Hepatocyte (in vitro differentiated cells): ENCODE data around the gene ACTA2. TPM values are rescaled to one million over a fixed set of nuclear protein-coding genes. Genes with fewer than 3 reads are reported as not detected.

Experiments
- DNase-seq: peaks from one replicate; pipeline ENCODE4 v3.0.0-alpha.2; 2016; ENCODE audit warnings: low spot score
- H2AFZ ChIP-seq: fragments of 200-600 bp; sonication (generic); 2 replicates; pipeline ENCODE4 v1.6.0; 2016; ENCODE audit warnings: antibody characterized with exemption, mild to moderate bottlenecking
- H3K27ac ChIP-seq: fragments of 200-600 bp; sonication (generic); 2 replicates; pipeline ENCODE4 v1.5.1; 2016; ENCODE audit warnings: mild to moderate bottlenecking
- H3K27me3 ChIP-seq: fragments of 200-600 bp; sonication (generic); 2 replicates; pipeline ENCODE4 v1.6.1; 2016
- H3K36me3 ChIP-seq: fragments of 200-600 bp; sonication (generic); replicated peaks from 2 replicates; pipeline ENCODE4 v1.5.1; 2016; ENCODE audit warnings: low read depth; ENCODE audit not compliant: insufficient read depth
- H3K4me1 ChIP-seq: fragments of 200-600 bp; sonication (generic); 2 replicates; pipeline ENCODE4 v1.5.1; 2016; ENCODE audit warnings: mild to moderate bottlenecking, moderate library complexity; ENCODE audit not compliant: insufficient read depth
- H3K4me2 ChIP-seq: fragments of 200-600 bp; sonication (generic); 2 replicates; pipeline ENCODE4 v1.6.0; 2016
- H3K4me3 ChIP-seq: fragments of 200-600 bp; sonication (generic); 2 replicates; pipeline ENCODE4 v1.5.1; 2016; ENCODE audit warnings: mild to moderate bottlenecking
- H3K79me2 ChIP-seq: fragments of 200-600 bp; sonication (generic); 2 replicates; pipeline ENCODE4 v1.6.0; 2017; ENCODE audit warnings: mild to moderate bottlenecking
- H3K9me2 ChIP-seq: fragments of 200-600 bp; sonication (generic); replicated peaks from 2 replicates; pipeline ENCODE4 v1.6.0; 2017; ENCODE audit warnings: mild to moderate bottlenecking; ENCODE audit not compliant: insufficient read depth
- H3K9me3 ChIP-seq: fragments of 200-600 bp; sonication (generic); 2 replicates; pipeline ENCODE4 v1.5.1; 2016; ENCODE audit warnings: low read depth, mild to moderate bottlenecking
- H4K20me1 ChIP-seq: fragments of 200-600 bp; sonication (generic); 2 replicates; pipeline ENCODE4 v1.6.0; 2016; ENCODE audit warnings: mild to moderate bottlenecking; ENCODE audit not compliant: insufficient read depth, poor library complexity, severe bottlenecking
- EZH2 ChIP-seq: fragments of 200-600 bp; sonication (generic); IDR thresholded peaks from 2 replicates; pipeline ENCODE4 v1.6.1; 2016; ENCODE audit warnings: antibody characterized with exemption, mild to moderate bottlenecking, borderline replicate concordance
- EZH2phosphoT487 ChIP-seq: fragments of 200-600 bp; sonication (generic); IDR thresholded peaks from one replicate; pipeline ENCODE4 v1.6.1; 2018; ENCODE audit warnings: antibody characterized with exemption, mild to moderate bottlenecking, low read depth, moderate library complexity; ENCODE audit not compliant: unreplicated experiment, severe bottlenecking
- WGBS: methylation state at CpG from one replicate; pipeline ENCODE4 v1.1.6; 2016; ENCODE audit warnings: low lambda C conversion rate; ENCODE audit errors: missing lambda C conversion rate; 5-methylcytosine and 5-hydroxymethylcytosine counted together
- polyA plus RNA-seq: library from polyadenylated mRNA; unstranded; fragments of >200 nt; fragmentation: Nextera tagmentation; extraction: Ambion mirVana; gene quantifications from 2 replicates; pipeline ENCODE4 v1.2.1, GENCODE V29; 2016
- total RNA-seq: library from RNA; depleted of rRNA; stranded (reverse); fragments of >200 nt; gene quantifications from 2 replicates; pipeline ENCODE4 v1.2.3, GENCODE V29; 2014
- TF ChIP-seq, protein P1 (sequence below): fragments of 200-600 bp; sonication (generic); IDR thresholded peaks from 2 replicates; pipeline ENCODE4 v1.5.1; 2016; ENCODE audit warnings: antibody characterized with exemption, mild to moderate bottlenecking; ENCODE audit not compliant: poor library complexity

ACTA2 gene
- total and polyA plus RNA-seq, 2 experiments from 2014 or later = 207 to 218 TPM

DNA sequence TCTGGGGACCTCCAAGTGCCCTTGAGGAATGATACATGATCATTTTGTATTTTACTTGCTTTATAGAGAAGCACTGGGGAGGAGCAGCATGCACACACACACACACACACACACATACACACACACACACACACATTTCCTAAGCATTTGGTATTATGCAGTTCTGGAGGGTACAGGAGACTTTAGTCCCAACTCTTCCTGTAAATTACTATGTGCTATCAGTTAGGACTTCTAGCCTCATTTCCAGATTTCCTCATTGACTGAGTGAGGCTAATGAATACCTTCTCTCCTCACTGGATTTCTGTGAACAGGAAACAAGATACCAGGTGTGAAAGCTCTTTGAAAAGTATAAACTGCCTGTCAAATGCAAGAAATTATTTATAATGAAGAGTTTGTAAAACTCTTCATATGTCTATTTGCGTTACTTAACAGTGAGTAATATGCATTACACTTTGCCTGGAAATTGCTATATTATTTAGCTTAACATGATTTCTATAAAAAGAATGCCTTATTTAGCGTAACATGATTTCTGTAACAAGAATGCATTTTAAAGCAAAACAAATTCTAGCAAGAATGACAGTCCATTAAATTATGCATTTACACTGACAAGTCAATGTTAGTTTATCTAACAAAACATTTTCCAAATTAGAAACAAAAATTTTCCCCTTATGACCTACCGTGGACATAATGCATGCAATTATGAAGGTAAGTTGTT is 34.2 kb downstream of the ACTA2 start:
- H3K79me2 ChIP-seq = no peaks in the 10 kb centered on the region
- H3K27ac ChIP-seq = no peak overlapping the region
- no peaks in the 10 kb centered on the region for H4K20me1 ChIP-seq
- no peaks in the 10 kb centered on the region for H3K9me2 ChIP-seq
- H3K4me2 ChIP-seq = no peak overlapping the region
- no peaks in the 10 kb centered on the region for H3K9me3 ChIP-seq
- DNase-seq = no peak
- no peak for TF ChIP-seq EZH2
- TF ChIP-seq, protein P1, sequence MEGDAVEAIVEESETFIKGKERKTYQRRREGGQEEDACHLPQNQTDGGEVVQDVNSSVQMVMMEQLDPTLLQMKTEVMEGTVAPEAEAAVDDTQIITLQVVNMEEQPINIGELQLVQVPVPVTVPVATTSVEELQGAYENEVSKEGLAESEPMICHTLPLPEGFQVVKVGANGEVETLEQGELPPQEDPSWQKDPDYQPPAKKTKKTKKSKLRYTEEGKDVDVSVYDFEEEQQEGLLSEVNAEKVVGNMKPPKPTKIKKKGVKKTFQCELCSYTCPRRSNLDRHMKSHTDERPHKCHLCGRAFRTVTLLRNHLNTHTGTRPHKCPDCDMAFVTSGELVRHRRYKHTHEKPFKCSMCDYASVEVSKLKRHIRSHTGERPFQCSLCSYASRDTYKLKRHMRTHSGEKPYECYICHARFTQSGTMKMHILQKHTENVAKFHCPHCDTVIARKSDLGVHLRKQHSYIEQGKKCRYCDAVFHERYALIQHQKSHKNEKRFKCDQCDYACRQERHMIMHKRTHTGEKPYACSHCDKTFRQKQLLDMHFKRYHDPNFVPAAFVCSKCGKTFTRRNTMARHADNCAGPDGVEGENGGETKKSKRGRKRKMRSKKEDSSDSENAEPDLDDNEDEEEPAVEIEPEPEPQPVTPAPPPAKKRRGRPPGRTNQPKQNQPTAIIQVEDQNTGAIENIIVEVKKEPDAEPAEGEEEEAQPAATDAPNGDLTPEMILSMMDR = no peak
- TF ChIP-seq EZH2phosphoT487 = no peak
- no peaks in the 10 kb centered on the region for H3K27me3 ChIP-seq
- no peaks in the 10 kb centered on the region for H3K36me3 ChIP-seq
- H3K4me1 ChIP-seq = no peaks in the 10 kb centered on the region
- 81% methylated on average over 3 of the region's 3 CpGs for whole genome bisulfite sequencing
- H2AFZ ChIP-seq = no peak overlapping the region
- no peak overlapping the region for H3K4me3 ChIP-seq

DNA sequence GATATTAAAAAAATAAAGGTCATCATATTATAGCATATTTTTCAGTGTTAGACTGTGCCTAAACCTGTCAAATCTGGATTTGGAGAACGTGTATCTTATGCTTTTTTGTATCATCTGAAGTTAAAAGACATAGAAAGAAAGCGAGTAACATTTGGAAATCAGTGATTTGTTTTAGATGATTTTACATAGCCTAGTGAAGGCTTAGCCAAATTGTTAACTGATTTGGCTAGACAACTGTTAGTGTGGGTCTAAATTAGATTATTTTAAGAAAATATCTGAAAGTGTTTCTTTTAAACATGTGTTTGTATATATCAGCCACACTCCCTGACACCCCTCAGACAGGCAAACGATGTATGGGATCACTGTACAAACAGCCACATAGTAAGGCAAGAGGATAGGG is 35.6 kb downstream of the ACTA2 start:
- H3K79me2 ChIP-seq = no peaks in the 10 kb centered on the region
- no peaks in the 10 kb centered on the region for H3K9me3 ChIP-seq
- WGBS = 83% methylated on average over 3 of the region's 3 CpGs
- TF ChIP-seq EZH2 (no peak), EZH2phosphoT487 (no peak)
- TF ChIP-seq, protein P1 = no peak
- no peaks in the 10 kb centered on the region for H3K9me2 ChIP-seq
- no peak overlapping the region for H2AFZ ChIP-seq
- no peak overlapping the region for H3K27ac ChIP-seq
- no peak overlapping the region for H3K4me3 ChIP-seq
- H3K4me1 ChIP-seq = no peaks in the 10 kb centered on the region
- H4K20me1 ChIP-seq = no peaks in the 10 kb centered on the region
- DNase-seq = no peak
- no peaks in the 10 kb centered on the region for H3K36me3 ChIP-seq
- no peaks in the 10 kb centered on the region for H3K27me3 ChIP-seq
- no peak overlapping the region for H3K4me2 ChIP-seq

DNA sequence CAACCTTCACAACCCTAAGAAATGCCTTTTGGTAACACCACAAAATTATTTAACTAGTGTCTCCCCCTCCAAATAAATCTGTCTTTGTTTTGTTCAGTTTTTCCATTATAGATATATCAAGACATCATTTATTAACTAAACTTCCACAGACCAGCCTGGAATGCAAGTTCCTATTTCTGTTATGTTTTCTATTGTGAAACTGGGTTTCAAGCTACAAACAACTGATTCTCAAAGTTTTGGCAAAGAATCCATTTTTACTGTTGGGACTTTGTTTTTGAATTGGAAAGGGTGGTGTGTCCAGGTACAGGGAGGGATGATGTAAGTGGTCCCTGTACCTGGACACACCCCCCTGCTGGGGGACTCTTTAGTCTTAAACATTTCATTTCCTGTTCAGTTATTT is 36.3 kb downstream of the ACTA2 start:
- Histone ChIP-seq H3K79me2 (no peaks in the 10 kb centered on the region), H3K9me3 (no peaks in the 10 kb centered on the region), H3K9me2 (no peaks in the 10 kb centered on the region), H4K20me1 (no peaks in the 10 kb centered on the region), H3K36me3 (no peaks in the 10 kb centered on the region), H3K4me2 (no peak overlapping the region), H3K27me3 (no peaks in the 10 kb centered on the region), H3K4me3 (no peak overlapping the region), H2AFZ (no peak overlapping the region), H3K27ac (no peak overlapping the region), H3K4me1 (no peaks in the 10 kb centered on the region)
- TF ChIP-seq EZH2 (no peak), EZH2phosphoT487 (no peak)
- TF ChIP-seq, protein P1 = no peak
- no peak for DNase-seq

DNA sequence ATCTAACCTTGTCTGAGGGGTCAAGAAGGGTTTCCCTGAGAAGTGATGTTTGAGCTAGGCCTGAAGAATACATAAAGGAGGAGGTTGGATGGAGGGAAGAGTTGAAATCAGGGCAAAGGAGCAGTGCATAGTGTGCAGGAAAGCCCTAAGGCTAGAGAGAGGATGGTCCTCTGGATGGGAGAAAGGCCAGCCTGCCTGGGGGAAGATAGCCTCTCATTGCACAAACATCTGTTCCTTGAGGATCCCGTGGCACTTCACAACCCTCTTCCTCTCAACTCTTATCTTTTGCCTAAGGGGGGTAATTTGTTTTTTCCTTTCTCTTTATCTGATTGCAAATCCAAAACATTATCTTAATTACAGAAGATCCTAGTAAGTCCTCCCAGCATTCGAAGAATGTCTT is 36.8 kb downstream of the ACTA2 start:
- Histone ChIP-seq H3K4me1 (no peaks in the 10 kb centered on the region), H3K9me3 (no peaks in the 10 kb centered on the region), H3K4me3 (no peak overlapping the region), H4K20me1 (no peaks in the 10 kb centered on the region), H3K36me3 (no peaks in the 10 kb centered on the region), H3K4me2 (no peak overlapping the region), H3K9me2 (no peaks in the 10 kb centered on the region), H3K27ac (no peak overlapping the region), H2AFZ (no peak overlapping the region), H3K79me2 (no peaks in the 10 kb centered on the region), H3K27me3 (no peaks in the 10 kb centered on the region)
- DNase-seq = no peak
- TF ChIP-seq, protein P1 = no peak
- TF ChIP-seq EZH2 (no peak), EZH2phosphoT487 (no peak)
- 31% methylated on average over 2 of the region's 2 CpGs for WGBS
